Measurements from ENCODE around the gene NCAPG.

DNA sequence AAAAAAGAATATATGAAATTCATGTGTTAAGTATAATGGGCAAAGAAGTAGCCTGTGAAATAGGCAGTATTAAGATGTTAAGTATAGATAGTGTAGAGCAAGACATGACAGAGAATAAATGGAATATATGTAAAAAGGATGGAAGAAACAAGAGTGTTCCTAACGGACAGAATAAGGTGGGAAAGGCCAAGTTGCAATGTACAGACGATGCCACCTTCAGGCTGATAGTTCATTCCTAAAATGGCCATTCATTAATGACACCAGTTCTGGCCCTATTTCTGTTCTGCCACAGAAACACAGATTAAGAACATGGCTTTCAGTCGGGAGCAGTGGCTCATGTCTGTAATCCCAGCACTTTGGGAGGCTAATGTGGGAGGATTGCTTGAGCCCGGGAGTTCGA lies 24.9 kb upstream of the NCAPG start:
- TF ChIP-seq RCOR1 (IDR thresholded peaks at IDR 0.05; ENCODE audit: insufficient replicate concordance, low read length) = no peak
- TF ChIP-seq POLR2A (IDR thresholded peaks at IDR 0.05; ENCODE audit: low read depth, low read length) = no peak
- TF ChIP-seq, protein P1, sequence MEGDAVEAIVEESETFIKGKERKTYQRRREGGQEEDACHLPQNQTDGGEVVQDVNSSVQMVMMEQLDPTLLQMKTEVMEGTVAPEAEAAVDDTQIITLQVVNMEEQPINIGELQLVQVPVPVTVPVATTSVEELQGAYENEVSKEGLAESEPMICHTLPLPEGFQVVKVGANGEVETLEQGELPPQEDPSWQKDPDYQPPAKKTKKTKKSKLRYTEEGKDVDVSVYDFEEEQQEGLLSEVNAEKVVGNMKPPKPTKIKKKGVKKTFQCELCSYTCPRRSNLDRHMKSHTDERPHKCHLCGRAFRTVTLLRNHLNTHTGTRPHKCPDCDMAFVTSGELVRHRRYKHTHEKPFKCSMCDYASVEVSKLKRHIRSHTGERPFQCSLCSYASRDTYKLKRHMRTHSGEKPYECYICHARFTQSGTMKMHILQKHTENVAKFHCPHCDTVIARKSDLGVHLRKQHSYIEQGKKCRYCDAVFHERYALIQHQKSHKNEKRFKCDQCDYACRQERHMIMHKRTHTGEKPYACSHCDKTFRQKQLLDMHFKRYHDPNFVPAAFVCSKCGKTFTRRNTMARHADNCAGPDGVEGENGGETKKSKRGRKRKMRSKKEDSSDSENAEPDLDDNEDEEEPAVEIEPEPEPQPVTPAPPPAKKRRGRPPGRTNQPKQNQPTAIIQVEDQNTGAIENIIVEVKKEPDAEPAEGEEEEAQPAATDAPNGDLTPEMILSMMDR (conservative IDR thresholded peaks at IDR 0.05; ENCODE audit: low read depth, low read length) = no peak
- TF ChIP-seq CEBPB (IDR thresholded peaks at IDR 0.05; ENCODE audit: low read depth, low read length) = no peak
- TF ChIP-seq MXI1 (IDR thresholded peaks at IDR 0.05; ENCODE audit: borderline replicate concordance, low read depth, low read length) = no peak
- no peak for TF ChIP-seq RFX5 (IDR thresholded peaks at IDR 0.05; ENCODE audit: low read depth, low read length)
- no peak for TF ChIP-seq FOS (IDR thresholded peaks at IDR 0.05; ENCODE audit: low read depth, low read length)
- no peak for TF ChIP-seq CHD1 (IDR thresholded peaks at IDR 0.05; ENCODE audit: low read depth, low read length)
- TF ChIP-seq NFE2L2 (IDR thresholded peaks at IDR 0.05; ENCODE audit: low read depth, low read length) = no peak
